GM18526 (cell line): ENCODE results near the gene SHLD1.

Experiments used
- POLR2A ChIP-seq: IDR thresholded peaks from 3 replicates; pipeline ENCODE4 v1.6.1; 2011; ENCODE audit not compliant: insufficient read length; ENCODE audit errors: extremely low read depth

The SHLD1 gene

GRCh38 chr20:5888041-5888440 is 137.8 kb downstream of the SHLD1 start:
- TF ChIP-seq POLR2A, result no peak

- no peak for TF ChIP-seq POLR2A
Measured at GRCh38 chr20:5890773-5891441, 140.7 kb downstream of the SHLD1 start.

- TF ChIP-seq POLR2A, result no peak
Measured at GRCh38 chr20:5893052-5893451, 142.9 kb downstream of the SHLD1 start.

GRCh38 chr20:5893621-5894020 is 143.4 kb downstream of the SHLD1 start:
- TF ChIP-seq POLR2A, result no peak

- no peak for TF ChIP-seq POLR2A
Measured at GRCh38 chr20:5895626-5896025, 145.4 kb downstream of the SHLD1 start.

- no peak for TF ChIP-seq POLR2A
Measured at GRCh38 chr20:5899444-5899843, 149.2 kb downstream of the SHLD1 start.

GRCh38 chr20:5900908-5901307 is 150.7 kb downstream of the SHLD1 start:
- TF ChIP-seq POLR2A, result no peak

GRCh38 chr20:5908981-5909380 is 158.8 kb downstream of the SHLD1 start:
- TF ChIP-seq POLR2A, result no peak

- TF ChIP-seq POLR2A, result no peak
Measured at GRCh38 chr20:5910186-5910585, 160.0 kb downstream of the SHLD1 start.

GRCh38 chr20:5913166-5913565 is 163.0 kb downstream of the SHLD1 start:
- no peak for TF ChIP-seq POLR2A
